Measurements from ENCODE around the gene GALNT4. TPM values are rescaled to one million over a fixed set of nuclear protein-coding genes. Genes with fewer than 3 reads are reported as not detected.

Gene GALNT4
- total RNA-seq, 1 experiment from 2014 or later = 2.8 TPM

GRCh38 chr12:89538897-89539296, 14.3 kb upstream of the GALNT4 start:
- Histone ChIP-seq H3K27me3 (ENCODE audit: insufficient read depth, low read length) (no peaks in the 10 kb centered on the region), H3K36me3 (ENCODE audit: control insufficient read depth in 1 of 2, insufficient read depth in 2 of 2, low read length in 2 of 2) (no peaks in the 10 kb centered on the region), H2AFZ (ENCODE audit: low read depth, low read length, poor library complexity, severe bottlenecking) (no peak overlapping the region), H3K4me3 (replicated peaks in 1 of 2; ENCODE audit: low read depth in 1 of 2, low read length in 2 of 2) (no peak overlapping the region), H3K9ac (ENCODE audit: low read length) (no peak overlapping the region), H3K27ac (ENCODE audit: low read depth, low read length) (no peak overlapping the region), H3K4me2 (ENCODE audit: low read length) (no peak overlapping the region), H3K79me2 (ENCODE audit: insufficient read depth, low read length) (no peaks in the 10 kb centered on the region), H3K9me3 (ENCODE audit: control insufficient read depth in 1 of 2, insufficient read depth in 1 of 2, low read depth in 1 of 2, low read length in 2 of 2) (no peaks in the 10 kb centered on the region), H3K4me1 (ENCODE audit: control insufficient read depth in 1 of 2, insufficient read depth in 2 of 2, low read length in 2 of 2) (peaks cover 0 to 4% of the 10 kb centered on the region in 2 experiments; a peak in 1 of 4 replicates), H3K9me2 (ENCODE audit: insufficient read depth) (no peaks in the 10 kb centered on the region), H4K20me1 (ENCODE audit: insufficient read depth) (no peaks in the 10 kb centered on the region)
- POLR2A ChIA-PET = no interaction called here
- ATAC-seq (no peak), DNase-seq (ENCODE audit: low read depth, low spot score) (no peak)
- intact Hi-C loops (cut with micrococcal nuclease) = no loop called here
- no peak for TF ChIP-seq REST (IDR thresholded peaks at IDR 0.05; ENCODE audit: low read depth)
- TF ChIP-seq JUND (IDR thresholded peaks at IDR 0.05) = no peak
- no peak for TF ChIP-seq POLR2AphosphoS5 (IDR thresholded peaks at IDR 0.05; ENCODE audit: low read depth, low read length)
- no peak for TF ChIP-seq ATF3 (IDR thresholded peaks at IDR 0.05)
- TF ChIP-seq EGR1 (IDR thresholded peaks at IDR 0.05; ENCODE audit: low read depth) = no peak
- TF ChIP-seq EZH2 (IDR thresholded peaks at IDR 0.05) = no peak
- TF ChIP-seq RAD21 (IDR thresholded peaks at IDR 0.05; ENCODE audit: low read depth) = no peak
- TF ChIP-seq YY1 (IDR thresholded peaks at IDR 0.05; ENCODE audit: extremely low read depth, insufficient replicate concordance, low read depth, low read length) = no peak
- no peak for TF ChIP-seq SP1 (IDR thresholded peaks at IDR 0.05; ENCODE audit: low read depth)
- RAD21 ChIA-PET (ENCODE audit: low non-redundant PET in 1 of 2, low total read pairs in 2 of 2, uncharacterized antibody in 2 of 2, unreplicated experiment in 2 of 2) = no interaction called here
- BruUV-seq (replicated peaks) = no TSS peak
- CTCF ChIA-PET = no interaction called here
